ENCODE measurements around the gene LY6G6C. TPM values are rescaled to one million over a fixed set of nuclear protein-coding genes. Genes with fewer than 3 reads are reported as not detected.
A peak's percentile ranks its signal among the peaks of the same experiment; 100 is the strongest.

LY6G6C gene
- total and polyA plus RNA-seq, 4 donors = 0.14 to 0.16 TPM; not detected in 2

- Histone ChIP-seq H3K9me3 (ENCODE audit: control insufficient read depth in 4 of 4, insufficient read depth in 3 of 4, low read length in 3 of 4) (no peaks in the 10 kb centered on the region), H3K27me3 (ENCODE audit: control insufficient read depth in 3 of 3, insufficient read depth in 3 of 3, low read length in 2 of 3) (no peaks in the 10 kb centered on the region), H3K27ac (ENCODE audit: low read depth in 1 of 2, low read length in 1 of 2) (no peak overlapping the region), H3K9ac (ENCODE audit: insufficient read depth in 1 of 2, low read length in 2 of 2) (no peak overlapping the region), H3K4me1 (ENCODE audit: control insufficient read depth in 5 of 5, insufficient read depth in 5 of 5, low read length in 5 of 5) (peaks cover 0 to 29% (median 0%) of the 10 kb centered on the region in 5 donors), H3K36me3 (ENCODE audit: control insufficient read depth in 4 of 4, insufficient read depth in 4 of 4, low read length in 4 of 4) (no peaks in the 10 kb centered on the region), H3K4me3 (no peak overlapping the region)
- no peak for TF ChIP-seq CTCF (IDR thresholded peaks at IDR 0.05; ENCODE audit: control extremely low read depth, extremely low read depth)
- ATAC-seq (ENCODE audit: insufficient read depth, low FRiP score) (no peak), DNase-seq (no peak)
- 78 to 82% methylated on average over 10 of the region's 10 CpGs for WGBS, 2 donors
Measured at GRCh38 chr6:31717499-31718222, 3.9 kb downstream of the LY6G6C start.

- Histone ChIP-seq H3K4me1 (ENCODE audit: control insufficient read depth in 5 of 5, insufficient read depth in 5 of 5, low read length in 5 of 5) (peaks cover 0 to 29% (median 8%) of the 10 kb centered on the region in 5 donors), H3K9me3 (ENCODE audit: control insufficient read depth in 4 of 4, insufficient read depth in 3 of 4, low read length in 3 of 4) (no peaks in the 10 kb centered on the region), H3K27me3 (ENCODE audit: control insufficient read depth in 3 of 3, insufficient read depth in 3 of 3, low read length in 2 of 3) (no peaks in the 10 kb centered on the region), H3K9ac (ENCODE audit: insufficient read depth in 1 of 2, low read length in 2 of 2) (no peak within 1 kb of the TSS), H3K27ac (ENCODE audit: low read depth in 1 of 2, low read length in 1 of 2) (no peak within 1 kb of the TSS), H3K4me3 (no peak within 1 kb of the TSS), H3K36me3 (ENCODE audit: control insufficient read depth in 4 of 4, insufficient read depth in 4 of 4, low read length in 4 of 4) (no peaks in the 10 kb centered on the region)
- 80 to 83% methylated on average over 16 of the region's 16 CpGs for WGBS, 2 donors
- ATAC-seq (ENCODE audit: insufficient read depth, low FRiP score) = no peak
- peak in 2 of 3 donors; percentile 32 to 35 for DNase-seq
- TF ChIP-seq CTCF (IDR thresholded peaks at IDR 0.05; ENCODE audit: control extremely low read depth, extremely low read depth) = no peak
Measured at GRCh38 chr6:31715022-31715958, 6.3 kb downstream of the LY6G6C start, which contains the start of gene LY6G6D. Gene LY6G6D (plus strand): TSS chr6:31715348. CDS start chr6:31715356, 8 bp downstream.

- 55 to 64% methylated on average over 5 of the region's 5 CpGs for WGBS, 2 donors
- Histone ChIP-seq H3K9me3 (ENCODE audit: control insufficient read depth in 4 of 4, insufficient read depth in 3 of 4, low read length in 3 of 4) (no peaks in the 10 kb centered on the region), H3K4me3 (no peak overlapping the region), H3K27ac (ENCODE audit: low read depth in 1 of 2, low read length in 1 of 2) (no peak overlapping the region), H3K9ac (ENCODE audit: insufficient read depth in 1 of 2, low read length in 2 of 2) (no peak overlapping the region), H3K27me3 (ENCODE audit: control insufficient read depth in 3 of 3, insufficient read depth in 3 of 3, low read length in 2 of 3) (no peaks in the 10 kb centered on the region), H3K4me1 (ENCODE audit: control insufficient read depth in 5 of 5, insufficient read depth in 5 of 5, low read length in 5 of 5) (peaks cover 0 to 29% (median 8%) of the 10 kb centered on the region in 5 donors), H3K36me3 (ENCODE audit: control insufficient read depth in 4 of 4, insufficient read depth in 4 of 4, low read length in 4 of 4) (no peaks in the 10 kb centered on the region)
- no peak for TF ChIP-seq CTCF (IDR thresholded peaks at IDR 0.05; ENCODE audit: control extremely low read depth, extremely low read depth)
- ATAC-seq (ENCODE audit: insufficient read depth, low FRiP score) (no peak), DNase-seq (peak in 1 of 3 donors; percentile 25)
Measured at GRCh38 chr6:31713991-31714684, 7.4 kb downstream of the LY6G6C start.
